Stimulated activated CD4-positive, alpha-beta T cell treated with anti-CD3 and anti-CD28 coated beads, Interleukin-12 subunit alpha, Interleukin-12 subunit beta, amount 100 ng/mL, for 48 hours (primary cell): ENCODE measurements around the gene NCR3LG1.
A peak's percentile ranks its signal among the peaks of the same experiment; 100 is the strongest.

Source experiments
- DNase-seq, 3 donors: peaks; one replicate each; pipeline ENCODE4 v3.0.0-alpha.2; 2020; ENCODE audit warnings: low read depth in 2 of 3, low spot score in 1 of 3

Gene NCR3LG1

GRCh38 chr11:17351510-17352176 lies at the start of gene NCR3LG1:
Gene NCR3LG1, plus strand, starts transcription at chr11:17351800. Its CDS starts 170 bp downstream, at chr11:17351970.
- peak in 2 of 3 donors; percentile 27 to 34 for DNase-seq

- no peak for DNase-seq
Observed at GRCh38 chr11:17313349-17314231, 38.0 kb upstream of the NCR3LG1 start.

GRCh38 chr11:17314232-17314547 lies 37.4 kb upstream of the NCR3LG1 start:
- DNase-seq: no peak

GRCh38 chr11:17314904-17315426 lies 36.6 kb upstream of the NCR3LG1 start:
- DNase-seq: no peak

GRCh38 chr11:17328871-17329494 lies 22.6 kb upstream of the NCR3LG1 start:
- no peak for DNase-seq

GRCh38 chr11:17331669-17332068 lies 19.9 kb upstream of the NCR3LG1 start:
- no peak for DNase-seq

GRCh38 chr11:17333799-17334586 lies 17.6 kb upstream of the NCR3LG1 start:
- DNase-seq: no peak

- DNase-seq: no peak
Observed at GRCh38 chr11:17343257-17343656, 8.3 kb upstream of the NCR3LG1 start.

GRCh38 chr11:17343907-17344306 lies 7.7 kb upstream of the NCR3LG1 start:
- peak; percentile 16 to 46 (median 33) for DNase-seq

GRCh38 chr11:17347676-17348075 lies 3.9 kb upstream of the NCR3LG1 start:
- DNase-seq: no peak

GRCh38 chr11:17350455-17351171 lies 987 bp upstream of the NCR3LG1 start:
- DNase-seq: no peak

GRCh38 chr11:17351172-17351509 lies 459 bp upstream of the NCR3LG1 start:
- DNase-seq: no peak

GRCh38 chr11:17352950-17353820 lies 1.6 kb downstream of the NCR3LG1 start:
- peak; percentile 22 to 54 (median 40) for DNase-seq

GRCh38 chr11:17353821-17354600 lies 2.4 kb downstream of the NCR3LG1 start:
- DNase-seq: no peak

- peak; percentile 42 to 77 (median 50) for DNase-seq
Observed at GRCh38 chr11:17354601-17354991, 3.0 kb downstream of the NCR3LG1 start.

GRCh38 chr11:17366495-17366894 lies 14.9 kb downstream of the NCR3LG1 start:
- DNase-seq: no peak

- no peak for DNase-seq
Observed at GRCh38 chr11:17368551-17368950, 17.0 kb downstream of the NCR3LG1 start.

- DNase-seq: no peak
Observed at GRCh38 chr11:17369094-17369493, 17.5 kb downstream of the NCR3LG1 start.
